Retina (tissue), 1 donor: ENCODE results near the gene PADI3.
A peak's percentile ranks its signal among the peaks of the same experiment; 100 is the strongest.

ENCODE experiments used
- DNase-seq: peaks from one replicate; pipeline ENCODE4 v3.0.0-alpha.2; 2016

Gene PADI3

GRCh38 chr1:17244821-17245740 lies 3.8 kb upstream of the PADI3 start:
- DNase-seq: peak; percentile 69

GRCh38 chr1:17245816-17246325 lies 3.0 kb upstream of the PADI3 start:
- peak; percentile 57 for DNase-seq

GRCh38 chr1:17246971-17247370 lies 1.9 kb upstream of the PADI3 start:
- no peak for DNase-seq

- DNase-seq: no peak
Observed at GRCh38 chr1:17250601-17251000, 1.7 kb downstream of the PADI3 start.

GRCh38 chr1:17251246-17251645 lies 2.3 kb downstream of the PADI3 start:
- DNase-seq: no peak

- no peak for DNase-seq
Observed at GRCh38 chr1:17251701-17252376, 2.9 kb downstream of the PADI3 start.

- no peak for DNase-seq
Observed at GRCh38 chr1:17255336-17255735, 6.4 kb downstream of the PADI3 start.

GRCh38 chr1:17258116-17258757 lies 9.3 kb downstream of the PADI3 start:
- no peak for DNase-seq

GRCh38 chr1:17258758-17259130 lies 9.8 kb downstream of the PADI3 start:
- DNase-seq: no peak

- DNase-seq: no peak
Observed at GRCh38 chr1:17259233-17259873, 10.5 kb downstream of the PADI3 start.

- DNase-seq: no peak
Observed at GRCh38 chr1:17260264-17260663, 11.4 kb downstream of the PADI3 start.

- no peak for DNase-seq
Observed at GRCh38 chr1:17260738-17261137, 11.8 kb downstream of the PADI3 start.

GRCh38 chr1:17263936-17264335 lies 15.0 kb downstream of the PADI3 start:
- DNase-seq: no peak

GRCh38 chr1:17264470-17264869 lies 15.6 kb downstream of the PADI3 start:
- DNase-seq: no peak

GRCh38 chr1:17265162-17265561 lies 16.3 kb downstream of the PADI3 start:
- no peak for DNase-seq

GRCh38 chr1:17265950-17266349 lies 17.1 kb downstream of the PADI3 start:
- DNase-seq: no peak

GRCh38 chr1:17270891-17271765 lies 22.2 kb downstream of the PADI3 start:
- no peak for DNase-seq

GRCh38 chr1:17272066-17272465 lies 23.2 kb downstream of the PADI3 start:
- no peak for DNase-seq

- no peak for DNase-seq
Observed at GRCh38 chr1:17272646-17273045, 23.7 kb downstream of the PADI3 start.

- no peak for DNase-seq
Observed at GRCh38 chr1:17273096-17273495, 24.2 kb downstream of the PADI3 start.

GRCh38 chr1:17274186-17275170 lies 25.6 kb downstream of the PADI3 start:
- peak; percentile 52 for DNase-seq
